HG02852 (cell line): ENCODE results near the gene SF1.

ENCODE experiments used
- ATAC-seq: cut with Tn5 transposase; IDR thresholded peaks from one replicate; pipeline ENCODE4 v1.9.1; 2021; ENCODE audit warnings: mild to moderate bottlenecking, moderate library complexity; ENCODE audit not compliant: unreplicated experiment

Gene SF1

DNA sequence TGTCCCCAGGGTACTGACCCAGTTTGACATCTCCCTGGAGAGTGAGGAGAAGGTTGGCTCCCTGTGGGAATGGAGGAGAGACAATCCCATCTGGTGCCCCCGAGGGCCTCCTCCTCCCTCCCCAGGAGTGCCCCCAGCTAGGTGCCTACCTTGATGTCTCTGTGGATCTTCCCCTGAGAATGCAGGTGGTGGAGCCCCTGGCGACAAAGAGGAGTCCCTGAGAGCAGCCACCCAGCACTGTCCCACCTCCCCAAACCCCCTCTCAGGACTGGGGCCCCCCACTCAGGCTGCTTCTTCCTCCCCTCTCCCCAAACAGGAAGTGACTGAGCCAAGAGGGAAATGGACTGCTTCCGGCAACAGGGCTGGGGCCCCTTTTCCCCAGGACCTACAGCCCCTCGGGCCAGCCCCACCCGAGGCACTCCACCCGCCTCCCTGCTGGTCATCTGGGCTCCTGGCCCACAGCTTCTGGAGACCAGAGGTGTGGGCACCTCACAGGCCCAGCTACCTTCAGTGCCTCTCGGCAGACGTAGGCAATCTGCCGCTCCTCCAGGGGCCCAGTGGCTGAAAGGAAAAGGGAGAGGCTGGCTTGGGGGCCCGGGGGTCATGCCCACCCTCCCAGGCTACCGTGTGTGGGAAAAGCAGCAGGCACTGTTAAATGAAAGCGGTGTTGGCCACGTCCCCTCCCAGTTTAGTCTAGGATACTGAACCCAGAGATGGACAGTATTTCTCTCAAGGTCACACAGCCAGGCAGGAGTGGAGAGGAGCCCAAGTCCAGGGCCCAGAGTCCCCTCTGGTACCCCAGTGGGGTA, 23.4 kb upstream of the SF1 start:
- ATAC-seq: no peak

DNA sequence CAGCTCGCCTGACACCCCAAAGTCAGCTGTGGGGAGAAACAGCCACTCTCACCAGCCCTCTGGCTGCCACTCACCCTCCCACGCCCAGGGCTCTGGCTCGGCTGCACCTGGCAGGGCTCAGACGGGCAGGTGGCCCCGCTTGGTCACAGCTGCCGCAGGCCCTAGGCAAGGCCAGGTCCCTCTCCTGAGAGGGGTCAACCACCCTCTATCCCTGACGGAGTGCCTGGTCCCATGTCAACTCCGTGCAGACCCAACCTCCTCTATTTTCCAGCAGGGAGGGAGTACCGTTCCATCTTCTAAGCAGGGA, 22.8 kb upstream of the SF1 start:
- no peak for ATAC-seq

DNA sequence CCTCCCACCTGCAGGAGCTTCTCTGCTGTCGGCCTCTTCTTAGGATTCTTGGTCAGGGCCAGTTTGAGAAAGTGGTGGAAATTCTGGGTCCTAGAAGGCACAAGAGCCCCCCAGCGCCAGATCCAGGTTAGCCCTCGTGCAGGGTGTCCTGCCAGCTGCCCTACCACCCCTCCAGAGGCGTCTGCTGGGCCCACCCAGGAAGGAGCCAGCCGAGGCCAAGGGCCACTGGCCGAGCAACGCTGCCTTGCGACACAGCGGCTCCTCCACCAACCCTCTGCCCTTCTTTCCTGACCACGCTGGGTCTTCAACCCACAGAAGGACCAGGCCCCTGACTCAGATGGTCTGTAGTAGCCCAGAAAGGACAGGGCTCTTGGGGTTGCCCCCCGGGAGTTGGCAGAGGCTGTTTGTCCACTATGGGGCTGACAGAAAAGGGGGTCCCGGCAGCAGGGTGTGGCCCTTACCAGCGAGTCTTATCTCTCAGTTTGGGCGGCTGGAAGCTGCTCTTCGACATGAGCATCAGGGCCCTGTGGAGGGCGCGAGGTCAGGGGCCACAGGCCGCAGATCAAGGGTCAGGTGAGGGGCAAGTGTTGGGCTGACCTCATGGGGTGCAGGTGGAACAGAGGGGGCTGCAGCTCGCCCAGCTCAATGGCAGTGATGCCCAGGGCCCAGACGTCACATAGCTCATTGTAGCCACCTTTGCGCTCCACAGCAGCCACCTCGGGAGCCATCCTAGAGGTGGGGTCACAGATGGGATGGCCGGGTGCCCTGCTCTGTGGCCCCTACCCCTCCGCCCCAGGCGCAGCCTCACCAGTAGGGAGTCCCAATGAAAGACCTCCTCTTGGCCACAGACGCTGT, 22.2 kb upstream of the SF1 start:
- no peak for ATAC-seq

DNA sequence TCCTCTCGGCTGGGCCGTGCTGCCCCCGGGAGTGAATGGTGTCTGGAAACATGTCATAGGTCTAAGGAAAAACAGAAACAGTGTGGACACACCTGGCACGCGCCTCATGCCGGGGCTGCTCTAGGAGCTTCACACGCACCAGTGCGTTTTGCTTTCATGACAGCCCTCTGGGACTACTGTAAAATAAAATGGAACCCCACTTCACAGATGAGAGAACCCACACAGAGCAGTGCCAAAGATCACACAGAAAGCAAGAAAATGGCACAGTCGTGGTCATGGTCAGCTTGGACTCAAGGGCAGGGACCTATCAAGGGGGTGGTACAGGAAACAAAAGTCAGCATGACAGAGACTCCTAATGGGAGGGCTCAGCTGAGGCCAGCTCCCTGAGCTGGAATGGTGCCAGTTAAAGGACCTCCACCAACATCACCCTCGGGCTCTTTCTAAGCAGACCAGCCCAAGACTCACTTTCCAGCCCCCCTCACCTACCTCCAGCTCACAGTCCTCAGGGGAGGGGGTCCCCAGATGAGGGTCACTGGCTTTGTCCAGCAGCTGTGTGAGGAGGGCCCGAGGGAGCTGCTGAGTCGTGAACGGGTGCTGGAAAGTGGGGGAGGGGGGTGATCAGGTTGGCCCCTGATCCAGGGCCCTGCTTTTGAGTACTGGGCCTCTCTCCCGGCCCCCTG, 21.4 kb upstream of the SF1 start:
- no peak for ATAC-seq

DNA sequence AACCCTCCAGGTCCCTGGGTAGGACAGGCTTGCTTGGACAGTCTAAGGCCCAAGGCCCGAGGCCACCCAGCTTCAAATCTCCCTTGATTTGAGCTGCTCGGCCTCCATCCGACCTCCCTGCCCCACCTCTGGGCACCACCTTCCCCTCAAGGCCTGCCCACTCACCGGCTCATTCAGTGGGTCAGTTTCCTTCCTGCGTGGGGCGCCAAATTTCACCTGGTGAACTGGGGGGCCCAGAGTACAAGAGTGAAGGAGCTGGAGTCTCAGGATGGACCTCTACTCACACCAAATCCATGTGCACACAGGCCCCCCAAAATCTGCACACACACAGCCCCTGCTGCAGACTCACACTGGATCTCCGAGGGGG, 20.9 kb upstream of the SF1 start:
- ATAC-seq: no peak

DNA sequence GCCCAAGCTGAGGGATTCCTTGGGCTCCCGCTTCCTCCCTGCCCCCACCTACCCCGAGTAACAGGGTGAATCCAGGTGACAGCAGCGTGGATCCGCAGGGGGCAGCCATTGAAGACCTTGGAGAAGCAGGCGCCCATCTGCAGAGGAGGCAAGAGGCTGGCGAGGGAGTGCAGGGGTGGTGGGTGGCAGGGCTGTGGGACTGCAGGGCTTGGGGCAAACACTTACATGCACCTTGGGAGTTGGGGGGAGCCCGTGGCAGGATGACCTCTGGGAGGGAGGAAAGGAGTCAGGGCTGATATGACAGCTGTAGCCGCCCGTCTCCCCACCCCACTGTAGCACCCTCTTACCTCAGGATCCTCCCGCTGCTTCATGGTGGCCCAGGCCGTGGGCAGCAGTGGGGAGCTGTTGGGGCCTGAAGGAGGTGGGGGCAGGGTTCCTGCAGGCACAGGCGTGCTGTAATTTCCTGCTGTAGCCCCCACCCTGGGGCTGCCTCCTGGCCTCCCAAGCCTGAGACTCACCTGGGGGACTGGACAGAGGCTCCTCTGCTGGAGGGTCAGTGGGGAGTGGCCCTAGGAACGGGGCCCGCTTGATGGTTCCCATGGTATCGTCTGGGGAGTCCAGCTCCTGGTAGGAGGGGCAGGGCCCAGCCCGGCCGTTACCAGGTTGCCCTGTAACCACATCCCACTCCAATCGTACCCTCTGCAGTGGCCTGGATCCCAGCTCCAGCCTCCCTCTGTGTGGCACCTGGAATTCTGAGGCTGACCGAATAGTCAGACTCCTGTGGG, 18.6 kb upstream of the SF1 start:
- no peak for ATAC-seq

DNA sequence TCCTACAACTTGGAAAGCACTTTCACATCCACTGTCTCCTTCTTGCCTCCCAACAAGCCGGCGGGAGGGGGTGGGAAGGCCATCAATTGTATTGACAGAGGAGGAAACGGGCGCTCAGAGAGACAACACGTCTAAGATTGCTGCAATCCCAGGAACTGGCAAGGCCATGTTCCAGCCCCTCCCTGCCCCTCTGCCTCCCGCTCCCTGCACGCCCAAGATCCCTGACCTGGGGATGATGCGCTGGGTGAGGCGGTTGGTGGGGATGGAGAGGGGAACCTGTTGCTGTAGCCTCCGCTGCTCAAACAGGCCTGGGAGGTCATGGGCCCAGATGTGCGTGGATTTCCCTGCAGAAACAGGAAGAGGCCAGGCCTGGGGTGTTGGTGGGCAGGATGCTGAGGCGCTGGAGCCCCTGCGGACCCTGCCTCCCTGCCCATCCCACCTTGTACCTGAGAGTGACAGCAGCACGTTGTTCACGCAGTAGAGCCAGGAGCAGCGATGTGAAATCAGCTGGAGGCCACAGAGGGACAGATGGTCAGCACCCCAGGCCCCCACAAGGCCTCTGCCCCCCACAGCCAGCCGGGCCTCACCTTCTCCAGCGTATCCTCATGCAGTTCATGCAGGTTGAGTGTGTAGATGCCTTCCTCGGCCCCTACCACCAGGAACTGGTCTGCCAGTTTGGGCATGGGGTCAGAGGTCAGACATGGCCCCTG, 17.9 kb upstream of the SF1 start:
- ATAC-seq: no peak

DNA sequence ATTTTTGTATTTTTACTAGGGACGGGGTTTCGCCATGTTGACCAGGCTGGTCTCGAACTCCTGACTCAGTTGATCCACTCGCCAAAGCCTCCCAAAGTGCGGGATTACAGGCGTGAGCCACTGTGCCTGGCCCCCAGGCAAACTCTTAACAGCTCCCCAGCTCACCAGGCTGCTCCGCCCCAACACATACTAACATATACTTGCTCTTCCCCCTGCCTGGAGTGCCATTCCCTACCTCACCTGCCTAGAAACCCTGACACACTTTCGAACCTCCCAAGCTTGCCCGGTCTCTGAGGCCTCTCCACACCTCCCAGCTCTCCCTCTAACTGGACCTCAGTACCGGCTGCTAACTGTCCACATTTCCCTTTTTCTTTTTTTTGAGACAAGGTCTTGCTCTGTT, 16.2 kb upstream of the SF1 start:
- ATAC-seq: no peak

DNA sequence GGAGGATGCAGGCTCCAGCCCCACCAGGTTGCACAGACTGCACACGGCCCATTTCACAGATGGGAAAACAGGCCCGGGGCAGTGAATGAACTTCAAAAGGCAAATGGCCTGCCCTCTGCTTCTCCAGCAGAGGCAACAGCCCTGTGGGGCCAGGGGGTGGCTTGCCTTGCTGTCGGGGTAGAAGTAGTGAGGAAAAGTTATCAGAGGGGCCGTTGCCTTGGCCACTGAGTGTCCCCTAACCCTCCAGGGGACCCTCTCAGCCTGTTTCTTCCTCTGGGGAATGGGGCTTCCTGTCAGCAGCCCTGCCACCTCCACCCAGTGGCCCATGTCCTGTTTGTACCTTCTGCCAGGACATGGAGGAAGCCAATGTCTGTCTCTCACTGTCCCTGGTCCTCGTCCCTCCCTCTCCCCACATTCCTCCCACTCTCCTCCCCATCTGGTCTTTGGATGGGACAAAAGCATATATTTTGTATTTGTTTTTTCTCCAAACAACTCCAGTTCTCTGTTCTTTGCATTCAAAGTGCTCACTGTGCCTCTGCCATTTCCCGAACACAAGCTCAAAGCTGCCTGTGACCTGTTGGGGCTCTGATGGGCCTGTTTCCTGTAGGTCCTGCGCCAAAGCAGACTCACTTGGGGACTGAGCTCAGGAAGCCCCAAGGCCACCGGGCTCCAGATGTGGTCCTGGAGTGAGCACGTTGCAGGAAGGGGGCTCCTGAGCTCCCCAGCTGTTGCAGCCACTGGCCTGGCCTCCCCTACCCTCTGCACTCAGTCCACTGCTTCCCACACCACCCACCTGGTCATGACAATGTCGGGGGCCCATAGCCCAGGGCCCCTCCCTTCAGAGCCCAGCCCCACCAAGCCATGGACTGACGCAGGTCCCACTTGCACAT, 15.2 kb upstream of the SF1 start:
- no peak for ATAC-seq

DNA sequence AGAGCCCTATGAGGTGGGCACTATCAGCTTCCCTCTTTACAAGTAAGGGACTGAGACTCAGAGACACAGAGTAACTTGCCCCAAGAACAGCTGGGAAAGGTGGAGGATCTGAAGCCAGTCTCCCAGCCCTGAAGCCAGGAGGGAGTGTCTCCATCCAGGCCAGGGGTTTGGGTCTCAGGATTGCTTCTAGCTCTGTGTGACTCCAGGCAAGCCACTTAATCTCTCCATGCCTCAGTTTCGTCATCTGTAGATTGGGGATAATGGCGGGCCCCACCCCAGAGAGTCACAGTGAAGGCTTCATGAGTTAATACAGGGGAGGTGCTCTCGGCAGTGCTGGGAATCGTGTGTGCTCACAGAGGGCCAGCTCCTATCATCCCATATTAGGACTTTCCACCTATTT, 14.1 kb upstream of the SF1 start:
- no peak for ATAC-seq

DNA sequence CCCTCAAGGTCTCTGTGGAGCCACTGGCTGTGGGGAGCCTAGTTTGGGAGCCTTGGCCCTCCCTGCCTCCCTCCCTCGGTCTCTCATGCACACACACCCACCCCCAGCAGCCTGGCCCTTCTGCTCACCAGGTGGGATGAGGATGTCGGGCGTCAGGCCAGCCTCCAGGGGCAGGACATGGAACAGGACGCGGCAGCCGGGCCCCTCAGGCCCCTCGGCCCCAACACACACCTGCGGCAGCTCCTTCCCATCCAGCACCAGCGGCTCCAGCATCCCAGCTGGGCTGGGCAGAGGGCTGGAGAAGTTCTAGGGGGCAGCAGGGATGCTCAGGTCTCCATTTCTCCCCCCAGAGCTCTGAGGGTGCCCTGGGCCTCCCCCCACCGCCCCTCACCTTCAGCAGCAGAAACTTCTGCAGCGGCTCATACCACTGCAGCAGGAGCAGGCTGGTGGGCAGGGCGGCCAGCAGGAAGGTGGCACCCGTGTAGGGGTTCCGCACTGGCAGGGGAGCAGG, 13.5 kb upstream of the SF1 start:
- ATAC-seq: no peak

DNA sequence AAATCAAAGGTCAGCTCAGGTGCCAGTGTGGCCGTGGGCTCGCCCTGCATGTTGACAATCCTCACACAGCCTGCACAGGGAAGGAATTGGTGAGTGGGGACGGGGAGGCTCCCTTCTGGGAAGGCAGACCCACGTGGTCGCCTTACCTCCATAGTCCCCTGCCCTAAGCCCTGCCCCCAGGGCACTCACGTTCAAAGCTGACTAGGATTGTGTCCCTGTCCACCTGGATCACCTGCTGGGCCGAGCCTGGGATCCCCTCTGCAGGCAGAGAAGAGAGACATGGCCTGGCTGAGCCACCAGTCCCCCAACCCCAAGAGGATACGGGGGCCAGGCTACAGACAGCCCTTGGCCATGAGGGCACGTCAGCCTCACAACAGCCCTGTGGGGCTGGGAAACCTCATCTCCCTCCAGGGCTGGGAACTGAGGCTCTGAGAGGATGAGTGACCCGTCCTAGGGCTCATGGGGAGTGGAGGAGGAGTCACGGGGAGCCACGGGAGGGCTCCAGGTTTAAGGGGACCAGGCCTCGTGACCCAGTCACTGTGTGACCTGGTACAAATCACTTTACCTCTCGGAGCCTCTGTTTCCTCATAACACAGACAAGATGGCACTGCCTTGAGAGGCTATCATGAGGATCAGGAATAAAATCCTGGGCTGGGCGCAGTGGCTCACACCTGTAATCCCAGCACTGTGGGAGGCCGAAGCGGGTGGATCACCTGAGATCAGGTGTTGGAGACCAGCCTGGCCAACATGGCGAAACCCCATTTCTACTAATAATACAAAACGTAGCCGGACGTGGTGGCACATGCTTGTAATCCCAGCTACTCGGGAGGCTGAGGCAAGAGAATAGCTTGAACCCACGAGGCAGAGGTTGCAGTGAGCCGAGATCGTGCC, 12.1 kb upstream of the SF1 start:
- no peak for ATAC-seq

DNA sequence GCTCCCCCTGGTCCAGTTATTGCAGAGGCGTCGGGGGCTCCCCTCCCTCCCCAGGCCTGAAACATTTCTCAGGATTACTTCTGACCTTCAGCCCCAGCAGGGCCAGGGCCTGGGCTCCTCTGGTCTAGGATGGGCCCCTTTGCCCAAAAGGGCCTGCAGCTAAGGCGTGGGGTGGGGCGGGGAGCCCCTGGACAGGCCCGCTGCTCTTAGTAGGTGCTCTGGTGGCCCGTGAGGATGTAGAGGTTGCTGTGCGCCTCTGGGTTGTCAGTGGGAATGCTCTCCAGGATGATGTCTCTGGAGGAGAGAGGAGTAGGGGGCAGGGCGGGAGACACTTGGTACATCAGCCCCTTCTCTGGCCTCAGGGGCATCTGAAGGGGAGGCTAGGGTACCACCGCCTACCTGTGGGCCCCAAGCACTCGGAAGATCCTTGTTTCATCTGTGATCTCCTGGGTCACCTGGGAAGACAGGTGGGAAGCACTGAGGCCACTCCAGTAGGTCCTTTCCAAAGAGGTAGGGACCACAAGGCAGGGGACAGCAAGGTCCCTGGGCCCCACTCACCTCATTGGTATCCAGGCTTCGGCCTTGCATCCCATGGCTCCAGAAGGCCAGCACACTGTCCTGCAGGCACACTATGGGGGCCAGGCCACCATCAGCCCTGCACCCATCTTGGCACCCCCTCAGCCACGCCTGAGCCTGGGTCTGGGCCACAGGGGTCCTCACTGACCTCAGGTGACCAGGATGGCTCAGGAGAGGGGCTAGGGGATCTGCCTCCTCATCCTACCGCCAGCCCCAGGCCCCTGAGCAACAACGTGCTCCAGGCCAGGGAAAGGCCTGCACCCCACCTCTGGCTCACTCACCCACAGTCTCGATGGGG, 11.2 kb upstream of the SF1 start:
- no peak for ATAC-seq

DNA sequence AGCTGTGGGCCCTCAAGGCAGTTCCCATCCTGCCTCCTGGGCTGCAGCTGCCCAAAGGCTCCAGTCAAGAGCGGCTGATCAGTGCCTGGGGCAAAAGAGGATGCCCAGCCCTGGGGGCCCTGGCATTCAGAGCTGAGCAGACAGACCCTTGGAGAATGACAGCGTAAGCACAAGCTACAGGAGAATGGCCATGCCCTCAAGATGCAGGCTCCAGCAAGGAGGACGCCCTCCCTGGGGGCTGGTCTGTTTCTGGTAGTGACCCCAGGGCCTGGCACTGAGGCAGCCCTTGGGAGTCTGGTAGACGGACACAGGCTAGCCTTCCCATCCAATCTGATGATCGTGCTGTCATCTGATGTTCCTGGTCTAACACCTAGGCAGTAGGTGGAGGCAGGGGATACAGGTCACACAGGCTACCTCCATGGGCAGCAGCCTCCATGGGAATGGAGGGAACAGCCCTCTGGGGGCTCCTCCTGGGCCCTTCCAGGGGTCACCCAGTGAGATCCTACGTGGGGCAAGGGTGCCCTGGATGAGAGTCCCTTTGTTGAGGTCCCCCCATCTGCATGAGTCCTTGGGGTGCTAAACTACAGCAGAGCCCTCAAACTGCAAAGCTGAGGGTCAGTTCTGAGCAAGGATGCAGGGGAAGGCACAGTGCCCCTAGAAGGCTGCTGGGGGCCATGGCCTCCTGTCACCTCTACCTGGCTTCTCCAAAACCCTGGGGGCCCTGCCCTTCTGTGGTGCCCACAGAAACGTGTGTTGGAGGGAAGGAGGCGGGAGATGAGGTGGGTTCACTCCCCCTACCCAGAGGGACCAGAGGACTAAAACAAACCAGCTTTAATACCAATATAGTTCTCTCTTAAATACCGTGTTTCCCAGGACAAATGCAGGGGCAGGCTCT, 10.2 kb upstream of the SF1 start:
- ATAC-seq: no peak

DNA sequence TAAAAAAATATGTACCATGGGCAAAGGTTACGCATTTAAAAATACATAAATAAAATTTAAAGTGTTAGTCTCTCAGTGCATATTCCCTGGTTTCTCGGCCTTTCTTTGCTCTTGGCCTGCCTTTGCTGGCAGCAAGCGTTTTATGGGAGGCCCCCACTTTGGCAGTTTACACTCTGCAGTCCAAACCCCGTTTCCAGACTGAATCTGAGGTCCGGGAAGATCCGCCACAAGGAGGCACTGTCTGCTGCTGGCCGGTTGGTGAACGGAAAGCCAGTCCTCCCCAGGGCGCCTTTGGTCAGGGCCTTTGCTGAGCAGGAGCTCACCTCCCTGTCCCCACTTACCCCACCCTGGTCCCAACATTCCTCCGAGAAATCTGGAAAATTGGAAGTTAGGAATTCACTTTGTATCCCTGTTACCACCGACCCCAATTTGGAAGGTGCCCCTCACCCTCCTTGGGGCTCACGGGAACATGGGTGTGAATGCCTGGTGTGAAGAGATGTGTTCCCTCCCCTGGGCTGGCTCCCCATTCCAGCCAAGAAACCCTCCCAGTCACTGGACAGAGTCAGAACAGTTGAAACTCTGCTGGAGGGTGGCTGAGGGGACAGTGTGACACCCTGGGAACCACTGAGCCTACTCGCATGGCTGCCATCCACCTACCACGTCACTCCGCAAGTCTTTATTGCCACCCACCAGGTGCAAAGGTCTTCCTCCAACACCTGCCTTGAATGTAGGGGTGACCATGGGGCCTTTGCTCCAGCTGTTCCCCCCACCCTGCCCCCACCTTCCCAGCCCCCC, 9.4 kb upstream of the SF1 start:
- ATAC-seq: no peak

DNA sequence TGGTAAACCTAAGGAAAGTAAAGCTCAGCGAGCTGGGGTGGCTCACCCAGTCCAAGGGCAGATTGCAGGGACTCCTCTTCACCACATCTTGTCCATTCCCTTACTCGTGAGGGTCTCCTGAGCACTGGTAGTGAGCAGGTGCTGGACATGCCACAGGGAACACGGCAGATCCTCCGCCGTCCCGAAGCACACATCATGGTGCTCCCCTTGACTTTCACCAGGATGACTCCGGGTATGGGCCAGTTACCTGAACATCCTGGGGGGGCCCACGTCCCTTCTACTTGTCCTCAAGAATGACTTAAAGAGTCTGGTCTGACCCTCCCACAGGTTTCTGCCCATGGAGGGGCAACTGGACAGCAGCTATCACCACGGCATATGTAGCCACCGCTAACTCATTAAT, 8.0 kb upstream of the SF1 start:
- ATAC-seq: no peak
